ENCODE results near the gene PAK4. TPM values are rescaled to one million over a fixed set of nuclear protein-coding genes. Genes with fewer than 3 reads are reported as not detected.
"Not testable (repeated sequence)": the region's sequence is repeated elsewhere in the genome, so short reads cannot be mapped to it uniquely, and the experiment has no call there.

PAK4 gene
- 7.0 TPM for total RNA-seq

DNA sequence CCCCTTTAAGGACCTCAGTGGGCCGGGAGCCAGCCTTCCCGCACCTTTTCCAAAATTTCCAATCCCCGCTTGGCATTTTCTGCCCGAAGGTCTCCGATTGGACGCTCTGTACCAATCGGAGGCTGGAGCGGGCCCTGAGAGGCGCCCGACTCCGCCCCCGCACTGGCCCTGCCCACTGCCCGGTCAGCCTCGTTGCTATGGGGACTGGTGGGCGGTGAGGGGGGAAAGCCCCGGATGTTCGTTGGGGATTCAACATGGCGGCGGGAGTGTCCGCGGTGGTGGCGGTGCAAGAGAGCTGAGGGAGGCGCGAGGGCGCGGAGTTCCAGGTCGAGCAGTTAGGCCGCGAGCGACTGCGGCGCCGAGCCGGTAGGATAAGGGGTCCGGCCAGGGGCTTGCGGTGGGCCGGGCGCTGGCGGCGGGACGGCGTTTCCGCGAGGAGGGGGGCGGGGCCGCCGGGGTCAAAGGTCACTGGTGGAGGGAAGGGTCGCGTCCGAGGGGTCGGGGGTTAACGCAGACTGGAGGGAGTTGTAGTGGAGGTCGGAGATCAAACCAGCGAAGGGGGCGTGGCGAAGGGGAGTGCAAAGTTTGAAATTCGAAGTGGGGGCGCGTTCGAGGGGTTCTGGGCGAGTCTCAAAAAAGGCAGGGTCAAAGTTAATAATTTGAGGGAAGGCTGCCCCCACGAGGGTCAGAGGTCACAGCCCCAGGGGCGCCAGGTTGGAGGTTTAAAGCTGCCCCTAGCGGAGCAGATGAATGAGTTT lies at the start of gene PAK4:
Gene PAK4, plus strand, starts transcription at position 233 of the 758 bp plus-strand sequence. CDS start 43,768 bp downstream, outside the sequence.
- peak; percentile 83 to 97 (median 96) for DNase-seq (ENCODE audit: low read depth in 2 of 3, low spot score in 2 of 3)

- no peak for DNase-seq (ENCODE audit: low read depth in 2 of 3, low spot score in 2 of 3)
Observed at GRCh38 chr19:39077323-39077722, 48.3 kb upstream of the PAK4 start.

- DNase-seq (ENCODE audit: low read depth in 2 of 3, low spot score in 2 of 3), result no peak
Observed at GRCh38 chr19:39078436-39079200, 47.0 kb upstream of the PAK4 start.

GRCh38 chr19:39080431-39080830 lies 45.2 kb upstream of the PAK4 start:
- DNase-seq (ENCODE audit: low read depth in 2 of 3, low spot score in 2 of 3), result no peak

- no peak for DNase-seq (ENCODE audit: low read depth in 2 of 3, low spot score in 2 of 3)
Observed at GRCh38 chr19:39082167-39082566, 43.4 kb upstream of the PAK4 start.

GRCh38 chr19:39082745-39083598 lies 42.6 kb upstream of the PAK4 start:
- peak in 1 of 3 donors; percentile 31 for DNase-seq (ENCODE audit: low read depth in 2 of 3, low spot score in 2 of 3)

DNA sequence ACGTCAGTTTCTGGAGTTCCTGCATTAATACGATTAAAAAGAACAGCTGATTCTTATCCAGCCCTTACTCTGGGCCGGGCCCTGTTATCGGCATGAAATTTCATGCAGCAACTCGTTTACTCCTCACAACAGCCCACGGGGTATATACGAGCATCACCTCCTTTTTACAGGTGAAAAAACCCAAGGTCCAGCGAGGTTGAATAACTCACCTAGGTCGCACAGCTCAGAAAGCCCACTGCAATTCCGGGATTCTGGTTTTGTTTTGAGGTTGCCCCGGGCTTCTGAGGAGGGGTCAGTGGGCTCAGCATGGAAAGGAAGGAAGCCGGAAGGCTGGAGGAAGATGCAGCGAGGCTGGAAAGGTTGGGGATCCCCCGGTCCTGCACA lies 42.0 kb upstream of the PAK4 start:
- no peak for DNase-seq (ENCODE audit: low read depth in 2 of 3, low spot score in 2 of 3)

GRCh38 chr19:39083983-39084731 lies 41.4 kb upstream of the PAK4 start, which contains the start of gene ACP7:
ACP7 (plus strand) TSS chr19:39084368; CDS start chr19:39085270, 902 bp downstream.
- DNase-seq (ENCODE audit: low read depth in 2 of 3, low spot score in 2 of 3), result no peak

GRCh38 chr19:39084732-39085080 lies 40.9 kb upstream of the PAK4 start:
- no peak for DNase-seq (ENCODE audit: low read depth in 2 of 3, low spot score in 2 of 3)

DNA sequence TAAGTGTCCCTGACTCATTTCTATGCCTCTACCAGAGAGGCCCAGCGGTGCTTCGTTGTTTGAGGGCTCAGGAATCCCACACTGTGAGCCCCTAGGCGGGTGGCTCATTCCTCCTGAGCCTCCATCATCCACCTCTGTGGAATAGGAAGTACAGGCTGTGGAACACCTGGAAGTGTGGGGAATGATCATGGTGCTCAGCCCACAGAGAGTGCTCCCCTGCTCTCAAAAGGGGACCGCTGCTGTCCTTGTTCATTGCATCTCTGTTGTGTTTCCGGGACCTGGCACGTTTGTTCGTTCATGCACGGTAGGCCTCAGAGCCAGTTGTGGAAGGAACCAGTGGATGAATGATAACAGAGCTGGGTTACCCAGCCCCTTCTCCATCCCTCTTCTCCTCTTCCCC lies 40.2 kb upstream of the PAK4 start:
- DNase-seq (ENCODE audit: low read depth in 2 of 3, low spot score in 2 of 3), result no peak

- DNase-seq (ENCODE audit: low read depth in 2 of 3, low spot score in 2 of 3), result no peak
Observed at GRCh38 chr19:39086386-39086785, 39.2 kb upstream of the PAK4 start.

DNA sequence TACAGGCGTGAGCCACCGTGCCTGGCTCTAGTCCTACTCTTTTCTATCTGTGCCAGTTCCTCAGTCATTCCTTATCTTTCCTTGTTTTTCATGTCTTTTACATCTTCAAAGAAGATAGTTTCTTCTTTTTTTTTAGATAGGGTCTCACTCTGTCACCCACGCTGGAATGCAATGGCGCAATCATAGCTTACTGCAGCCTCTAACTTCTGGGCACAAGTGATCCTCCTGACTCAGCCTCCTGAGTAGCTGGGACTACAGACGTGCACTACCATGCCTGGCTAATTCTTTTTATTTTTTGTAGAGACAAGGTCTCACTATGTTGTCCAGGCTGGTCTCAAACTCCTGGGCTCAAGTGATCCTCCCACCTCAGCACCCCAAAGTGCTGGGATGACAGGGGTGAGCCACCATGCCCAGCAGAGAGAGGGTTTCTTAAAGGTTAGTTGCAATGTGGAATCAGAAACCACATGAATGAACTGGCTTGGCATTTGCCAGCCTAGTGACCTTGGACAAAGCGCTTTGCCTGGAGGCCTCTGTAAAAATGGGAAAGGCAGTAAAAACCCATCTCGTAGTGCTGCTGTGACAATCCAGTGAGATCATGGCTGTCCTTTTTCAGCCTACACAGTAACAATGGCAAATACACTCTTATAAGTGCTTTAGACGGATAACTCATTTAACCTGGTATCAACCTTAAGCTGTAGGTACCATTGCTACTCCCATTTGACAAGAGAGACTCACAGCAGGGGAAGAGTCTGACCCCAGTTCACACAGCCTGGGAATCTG lies 37.5 kb upstream of the PAK4 start:
- no peak for DNase-seq (ENCODE audit: low read depth in 2 of 3, low spot score in 2 of 3)

- DNase-seq (ENCODE audit: low read depth in 2 of 3, low spot score in 2 of 3), result not testable (repeated sequence)
Observed at GRCh38 chr19:39090016-39090415, 35.6 kb upstream of the PAK4 start.

- DNase-seq (ENCODE audit: low read depth in 2 of 3, low spot score in 2 of 3), result no peak
Observed at GRCh38 chr19:39090881-39091280, 34.7 kb upstream of the PAK4 start.

DNA sequence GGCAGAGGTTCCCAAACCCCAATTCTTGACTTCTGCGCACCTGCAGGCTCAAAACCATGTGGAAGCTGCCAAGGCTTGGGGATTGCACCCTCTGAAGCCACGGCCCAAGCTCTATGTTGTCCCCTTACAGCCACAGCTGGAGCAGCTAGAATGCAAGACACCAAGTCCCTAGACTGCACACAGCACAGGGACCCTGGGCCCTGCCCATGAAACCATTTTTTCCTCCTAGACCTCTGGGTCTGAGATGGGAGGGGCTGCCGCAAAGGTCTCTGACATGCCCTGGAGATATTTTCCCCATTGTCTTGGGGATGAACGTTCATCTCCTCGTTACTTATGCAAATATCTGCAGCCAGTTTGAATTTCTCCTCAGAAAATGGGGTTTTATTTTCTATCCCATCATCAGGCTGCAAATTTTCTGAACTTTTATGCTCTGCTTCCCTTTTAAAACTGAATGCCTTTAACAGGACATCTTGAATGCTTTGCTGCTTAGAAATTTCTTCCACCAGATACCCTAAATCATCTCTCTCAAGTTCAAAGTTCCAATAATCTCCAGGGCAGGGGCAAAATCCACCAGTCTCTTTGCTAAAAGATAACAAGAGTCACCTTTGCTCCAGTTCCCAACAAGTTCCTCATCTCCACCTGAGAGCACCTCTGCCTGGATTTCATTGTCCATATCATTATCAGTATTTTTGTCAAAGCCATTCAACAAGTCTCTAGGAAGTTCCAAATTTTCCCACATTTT lies 29.6 kb upstream of the PAK4 start:
- DNase-seq (ENCODE audit: low read depth in 2 of 3, low spot score in 2 of 3), result not testable (repeated sequence)

GRCh38 chr19:39097299-39097698 lies 28.3 kb upstream of the PAK4 start:
- DNase-seq (ENCODE audit: low read depth in 2 of 3, low spot score in 2 of 3), result no peak

GRCh38 chr19:39097721-39098120 lies 27.9 kb upstream of the PAK4 start:
- no peak for DNase-seq (ENCODE audit: low read depth in 2 of 3, low spot score in 2 of 3)

GRCh38 chr19:39098365-39099269 lies 27.0 kb upstream of the PAK4 start:
- DNase-seq (ENCODE audit: low read depth in 2 of 3, low spot score in 2 of 3), result peak in 2 of 3 donors; percentile 22 to 24

All from hematopoietic multipotent progenitor cell (in vitro differentiated cells).